ENCODE results near the gene BNC2.

The BNC2 gene

GRCh38 chr9:16773116-16773515, 97.4 kb downstream of the BNC2 start:
- TF ChIP-seq GATA3 (IDR thresholded peaks at IDR 0.05; ENCODE audit: low read depth, low read length) (no peak), GATA2 (IDR thresholded peaks at IDR 0.05; ENCODE audit: low read depth, low read length) (no peak)

GRCh38 chr9:16771356-16771755, 99.1 kb downstream of the BNC2 start:
- TF ChIP-seq GATA3 (IDR thresholded peaks at IDR 0.05; ENCODE audit: low read depth, low read length) (no peak), GATA2 (IDR thresholded peaks at IDR 0.05; ENCODE audit: low read depth, low read length) (no peak)

- no peak for TF ChIP-seq GATA3 (IDR thresholded peaks at IDR 0.05; ENCODE audit: low read depth, low read length)
- TF ChIP-seq GATA2 (IDR thresholded peaks at IDR 0.05; ENCODE audit: low read depth, low read length), result no peak
Observed at GRCh38 chr9:16769291-16769690, 101.2 kb downstream of the BNC2 start.

DNA sequence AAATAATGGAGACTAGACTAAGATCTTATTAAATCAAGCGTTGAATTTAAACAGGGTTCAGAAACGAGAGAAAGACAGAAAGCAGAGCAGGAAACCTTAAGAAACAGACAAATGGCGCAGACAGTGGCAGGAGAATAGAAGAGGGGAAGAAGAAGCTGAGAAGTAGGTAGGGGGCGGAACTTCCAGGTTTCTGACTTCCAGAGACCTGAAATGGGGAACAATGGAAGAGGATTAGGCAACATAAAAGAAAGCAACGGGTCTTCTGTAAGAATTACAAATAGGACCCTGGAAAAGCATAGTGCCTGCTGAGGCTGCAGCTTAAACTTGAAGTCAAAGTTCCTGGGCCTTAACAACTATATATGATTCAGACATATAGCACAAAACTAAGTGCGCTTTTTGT, 101.7 kb downstream of the BNC2 start:
- TF ChIP-seq GATA3 (IDR thresholded peaks at IDR 0.05; ENCODE audit: low read depth, low read length) (no peak), GATA2 (IDR thresholded peaks at IDR 0.05; ENCODE audit: low read depth, low read length) (no peak)

DNA sequence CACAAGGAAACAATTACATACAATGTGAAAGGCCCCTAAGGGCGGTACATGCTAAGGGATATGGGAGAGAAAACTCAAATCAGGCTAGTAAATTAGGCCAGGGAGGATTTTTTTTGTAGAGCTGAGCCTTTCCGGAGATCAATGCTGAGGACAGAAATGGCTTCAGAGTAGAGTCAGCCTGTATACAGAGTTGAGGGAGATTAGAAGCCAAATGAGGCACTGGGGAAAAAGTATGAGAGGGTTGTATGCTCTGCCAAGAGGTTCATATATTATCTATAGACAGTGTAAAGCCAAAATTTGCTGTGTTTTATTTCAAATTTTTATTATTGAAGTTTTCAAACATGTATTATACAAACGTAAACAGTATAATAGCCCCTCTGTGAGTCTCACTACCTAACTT, 103.1 kb downstream of the BNC2 start:
- TF ChIP-seq GATA2 (IDR thresholded peaks at IDR 0.05; ENCODE audit: low read depth, low read length) (no peak), GATA3 (IDR thresholded peaks at IDR 0.05; ENCODE audit: low read depth, low read length) (no peak)

- no peak for TF ChIP-seq GATA3 (IDR thresholded peaks at IDR 0.05; ENCODE audit: low read depth, low read length)
- TF ChIP-seq GATA2 (IDR thresholded peaks at IDR 0.05; ENCODE audit: low read depth, low read length), result no peak
Observed at GRCh38 chr9:16763946-16764345, 106.5 kb downstream of the BNC2 start.

- no peak for TF ChIP-seq GATA2 (IDR thresholded peaks at IDR 0.05; ENCODE audit: low read depth, low read length)
- TF ChIP-seq GATA3 (IDR thresholded peaks at IDR 0.05; ENCODE audit: low read depth, low read length), result no peak
Observed at GRCh38 chr9:16755467-16756160, 114.9 kb downstream of the BNC2 start.

GRCh38 chr9:16754662-16755061, 115.8 kb downstream of the BNC2 start:
- TF ChIP-seq GATA3 (IDR thresholded peaks at IDR 0.05; ENCODE audit: low read depth, low read length), result no peak
- TF ChIP-seq GATA2 (IDR thresholded peaks at IDR 0.05; ENCODE audit: low read depth, low read length), result no peak

DNA sequence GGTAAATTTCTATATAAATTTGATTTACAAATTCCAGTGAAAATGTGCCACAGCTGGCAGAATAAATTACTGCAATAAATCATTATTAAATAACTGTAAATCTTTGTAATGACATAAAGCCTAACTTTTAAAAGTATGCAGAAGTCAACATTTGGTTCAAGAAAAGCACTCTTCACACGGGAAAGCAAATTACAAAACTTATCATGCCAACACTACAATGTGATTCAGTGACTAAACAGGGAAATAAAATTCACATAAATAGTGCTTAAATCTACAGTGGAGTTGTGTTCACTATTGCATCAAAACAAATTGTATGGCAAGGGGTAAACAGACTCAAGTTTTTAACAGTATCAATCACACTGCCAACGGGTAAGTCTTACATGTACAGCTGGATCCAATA, 117.2 kb downstream of the BNC2 start:
- TF ChIP-seq GATA2 (IDR thresholded peaks at IDR 0.05; ENCODE audit: low read depth, low read length) (no peak), GATA3 (IDR thresholded peaks at IDR 0.05; ENCODE audit: low read depth, low read length) (no peak)

DNA sequence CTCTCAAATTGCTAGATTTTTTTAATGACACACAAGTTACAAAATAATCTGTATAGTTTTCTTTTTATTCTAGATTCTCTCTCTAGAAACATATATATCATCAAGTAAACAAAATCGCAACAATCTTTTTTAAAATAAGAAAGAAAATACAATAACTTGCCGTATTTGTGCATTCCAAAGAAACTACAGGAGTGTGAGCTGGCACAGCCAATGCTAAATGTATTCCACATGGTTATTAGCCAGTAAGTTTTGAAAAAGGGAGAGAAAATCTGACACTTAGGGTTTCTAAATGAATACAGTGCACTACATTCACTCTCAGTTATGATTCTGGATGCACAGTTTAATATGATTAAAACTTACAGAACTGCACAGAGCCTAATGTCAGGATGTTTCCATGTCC, 117.9 kb downstream of the BNC2 start:
- TF ChIP-seq GATA2 (IDR thresholded peaks at IDR 0.05; ENCODE audit: low read depth, low read length) (no peak), GATA3 (IDR thresholded peaks at IDR 0.05; ENCODE audit: low read depth, low read length) (no peak)

DNA sequence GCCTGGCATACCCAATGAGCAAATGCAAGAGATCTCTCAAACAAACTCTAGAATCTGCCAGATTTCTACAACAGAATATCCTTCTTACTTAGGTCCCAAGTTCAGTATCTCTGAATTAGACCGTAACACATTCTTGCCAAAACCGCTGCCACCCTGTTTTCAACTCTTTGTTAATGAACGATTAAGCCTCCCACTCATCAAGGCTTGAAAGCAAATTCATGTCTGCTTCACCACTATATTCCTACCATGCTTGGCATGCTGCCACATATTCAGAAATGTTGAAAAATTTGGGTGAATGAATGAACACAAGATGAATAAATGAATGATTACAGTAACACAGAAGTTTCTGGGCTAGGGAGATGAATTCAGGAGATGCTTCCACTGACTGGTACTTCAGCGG, 119.9 kb downstream of the BNC2 start:
- TF ChIP-seq GATA3 (IDR thresholded peaks at IDR 0.05; ENCODE audit: low read depth, low read length), result no peak
- no peak for TF ChIP-seq GATA2 (IDR thresholded peaks at IDR 0.05; ENCODE audit: low read depth, low read length)

DNA sequence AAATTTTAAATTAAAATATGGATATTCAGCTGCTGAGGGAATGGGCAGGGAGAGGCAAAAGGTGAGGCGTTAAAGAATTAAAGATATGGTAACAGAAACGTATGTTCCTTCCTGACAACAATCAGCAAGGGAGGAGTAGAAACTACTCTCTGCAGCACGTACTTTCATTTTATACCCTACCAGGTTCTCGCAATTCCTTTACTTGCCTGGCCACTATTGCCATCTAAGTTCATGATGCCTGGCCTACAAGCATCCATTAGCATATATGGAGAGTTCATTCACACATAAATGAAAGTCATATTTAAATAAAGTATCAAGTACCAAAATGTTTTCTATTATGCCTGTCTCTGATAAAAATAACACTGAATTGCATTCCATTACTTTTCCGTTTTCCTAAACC, 125.1 kb downstream of the BNC2 start:
- TF ChIP-seq GATA3 (IDR thresholded peaks at IDR 0.05; ENCODE audit: low read depth, low read length) (no peak), GATA2 (IDR thresholded peaks at IDR 0.05; ENCODE audit: low read depth, low read length) (no peak)

GRCh38 chr9:16744394-16744793, 126.1 kb downstream of the BNC2 start:
- TF ChIP-seq GATA2 (IDR thresholded peaks at IDR 0.05; ENCODE audit: low read depth, low read length) (no peak), GATA3 (IDR thresholded peaks at IDR 0.05; ENCODE audit: low read depth, low read length) (no peak)

DNA sequence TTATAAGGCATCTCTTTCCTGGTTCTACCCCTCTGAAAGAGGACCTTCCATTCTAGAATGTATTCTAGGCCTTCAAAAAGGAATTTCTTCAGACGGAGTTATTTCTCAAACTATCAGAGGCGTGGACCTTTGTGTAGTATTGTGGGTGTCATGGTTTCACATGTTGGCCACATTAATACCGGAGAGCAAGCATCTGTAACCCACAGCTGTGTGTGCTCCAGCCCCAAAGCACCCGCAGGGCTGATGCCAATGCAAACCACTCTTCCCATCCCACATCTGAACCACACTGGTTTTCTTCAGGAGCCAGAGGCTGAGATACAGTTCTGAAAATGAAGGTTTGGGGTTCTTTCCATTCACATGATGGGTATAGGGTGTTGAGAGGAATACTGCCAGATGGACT, 127.1 kb downstream of the BNC2 start:
- TF ChIP-seq GATA2 (IDR thresholded peaks at IDR 0.05; ENCODE audit: low read depth, low read length), result no peak
- TF ChIP-seq GATA3 (IDR thresholded peaks at IDR 0.05; ENCODE audit: low read depth, low read length), result no peak

GRCh38 chr9:16735001-16735400, 135.5 kb downstream of the BNC2 start:
- TF ChIP-seq GATA3 (IDR thresholded peaks at IDR 0.05; ENCODE audit: low read depth, low read length), result no peak
- no peak for TF ChIP-seq GATA2 (IDR thresholded peaks at IDR 0.05; ENCODE audit: low read depth, low read length)

- TF ChIP-seq GATA2 (IDR thresholded peaks at IDR 0.05; ENCODE audit: low read depth, low read length), result no peak
- TF ChIP-seq GATA3 (IDR thresholded peaks at IDR 0.05; ENCODE audit: low read depth, low read length), result no peak
Observed at GRCh38 chr9:16732546-16732945, 137.9 kb downstream of the BNC2 start.
